Ovary (tissue), 9 donors: Measurements from ENCODE around the gene IGFBPL1. TPM values are rescaled to one million over a fixed set of nuclear protein-coding genes. Genes with fewer than 3 reads are reported as not detected.

Experiments
- DNase-seq, 5 donors: peaks; one replicate each; pipeline ENCODE4 v3.0.0-alpha.2; 2019 to 2020
- H3K27ac ChIP-seq, 2 donors: fragments of 200-600 bp; one replicate each; pipeline versions ENCODE4 v1.5.1 to v1.8.0; 2019 to 2022
- H3K27me3 ChIP-seq: fragments of 200-600 bp; one replicate; pipeline ENCODE4 v1.8.0; 2022
- H3K36me3 ChIP-seq: fragments of 200-600 bp; sonication (generic); one replicate; pipeline ENCODE4 v1.5.1; 2019
- H3K4me1 ChIP-seq: one replicate; pipeline ENCODE4 v1.8.1; 2013; ENCODE audit warnings: mild to moderate bottlenecking, moderate library complexity; ENCODE audit not compliant: insufficient read depth
- H3K4me3 ChIP-seq: fragments of 200-600 bp; sonication (generic); one replicate; pipeline ENCODE4 v1.5.1; 2017
- H3K9me3 ChIP-seq, 2 donors: fragments of 200-600 bp in 1 of 2; sonication (generic) in 1 of 2; one replicate each; pipeline versions ENCODE4 v1.5.1 to v1.8.1; 2013 to 2019; ENCODE audit warnings: mild to moderate bottlenecking in 1 of 2, moderate library complexity in 1 of 2
- CTCF ChIP-seq, 3 donors: fragments of 450-650 bp in 2 of 3; fragments of 200-600 bp in 1 of 3; IDR thresholded peaks; one replicate each; pipeline versions ENCODE4 v1.5.1 to v1.8.0; 2016 to 2022; ENCODE audit warnings: antibody characterized with exemption in 3 of 3, mild to moderate bottlenecking in 1 of 3
- EP300 ChIP-seq: sonication (generic); formaldehyde crosslinking; IDR thresholded peaks from one replicate; pipeline ENCODE4 v1.6.1; 2017; ENCODE audit warnings: antibody characterized with exemption
- POLR2A ChIP-seq: fragments of 450-650 bp; IDR thresholded peaks from one replicate; pipeline ENCODE4 v1.6.1; 2017; ENCODE audit warnings: antibody characterized with exemption, mild to moderate bottlenecking, moderate library complexity
- WGBS, 3 donors: extraction: QIAGEN DNeasy Blood & Tissue Kit in 1 of 3; methylation state at CpG; one replicate each; pipeline versions ENCODE4 v1.1.5 to v1.1.7; 2013 to 2017; 5-methylcytosine and 5-hydroxymethylcytosine counted together
- intact Hi-C, 4 donors: fragments of 100-400 bp; cut with DNase I; formaldehyde crosslinking; loops; one replicate each; pipeline versions ENCODE4 v1.11.0 to v1.15.1; 2022 to 2023
- polyA plus RNA-seq, 2 donors: library from polyadenylated mRNA; stranded (reverse); fragments of 200-250 nt in 1 of 2; fragments of 350-450 nt in 1 of 2; fragmentation: Illumina TruSeq in 1 of 2; extraction: RNeasy Lipid Tissue Mini Kit (QIAGEN cat#74804) in 1 of 2; gene quantifications; one replicate each; pipeline ENCODE4 v1.2.3, GENCODE V29; 2013 to 2014
- total RNA-seq, 7 donors: library from RNA; depleted of rRNA in 2 of 7; stranded (reverse); fragments of >200 nt in 2 of 7; fragmentation: NEBNext Ultra II Directional in 3 of 7; extraction: Animal tissue kit (Norgen Biotek cat#: 25700) in 3 of 7; gene quantifications; one replicate each; pipeline versions ENCODE4 v1.1.0 to v1.2.4, GENCODE V29; 2016 to 2023
- donor health status: DM: no; HTN: no; CAD: no; lungs with moderate emphysema.
- donor health status: DM: no; HTN: no; CAD: no.
- donor health status: Bipolar disorder and iron deficiency.
- donor health status: DM: yes; HTN: yes; CAD: no.
- donor health status: DM: no; HTN: no; CAD: no.
- donor health status: DM: yes; HTN: yes; CAD: no.

Gene IGFBPL1
- total and polyA plus RNA-seq, 9 donors, result 0.28 to 0.42 (median 0.31) TPM; not detected in 6

DNA sequence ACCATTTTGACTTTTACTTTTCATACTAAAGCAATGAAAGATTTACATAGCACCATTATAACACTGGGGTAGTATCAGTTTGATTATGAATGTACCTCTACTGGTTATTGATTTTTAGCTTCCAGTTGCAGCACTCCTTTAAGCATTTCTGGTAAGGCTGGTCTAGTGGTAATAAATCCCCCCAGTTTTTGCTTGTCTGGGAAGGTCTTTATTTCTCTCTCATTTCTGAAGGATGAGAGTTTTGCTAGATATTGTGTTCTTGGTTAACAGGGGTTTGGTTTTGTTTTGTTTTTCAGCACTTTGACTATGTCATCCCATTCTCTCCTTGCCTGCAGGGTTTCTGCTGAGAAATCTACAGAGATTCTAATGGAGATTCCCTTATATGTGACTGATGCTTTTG is 26.9 kb upstream of the IGFBPL1 start:
- H3K4me3 ChIP-seq, result no peak overlapping the region
- H3K9me3 ChIP-seq, result no peaks in the 10 kb centered on the region
- H3K27ac ChIP-seq, result no peak overlapping the region
- DNase-seq, result no peak
- no peaks in the 10 kb centered on the region for H3K4me1 ChIP-seq
- no peak for TF ChIP-seq EP300
- TF ChIP-seq CTCF (IDR thresholded peaks at IDR 0.05), result no peak
- TF ChIP-seq POLR2A, result no peak
- no peaks in the 10 kb centered on the region for H3K27me3 ChIP-seq
- no peaks in the 10 kb centered on the region for H3K36me3 ChIP-seq
- intact Hi-C loops, result no loop called here

DNA sequence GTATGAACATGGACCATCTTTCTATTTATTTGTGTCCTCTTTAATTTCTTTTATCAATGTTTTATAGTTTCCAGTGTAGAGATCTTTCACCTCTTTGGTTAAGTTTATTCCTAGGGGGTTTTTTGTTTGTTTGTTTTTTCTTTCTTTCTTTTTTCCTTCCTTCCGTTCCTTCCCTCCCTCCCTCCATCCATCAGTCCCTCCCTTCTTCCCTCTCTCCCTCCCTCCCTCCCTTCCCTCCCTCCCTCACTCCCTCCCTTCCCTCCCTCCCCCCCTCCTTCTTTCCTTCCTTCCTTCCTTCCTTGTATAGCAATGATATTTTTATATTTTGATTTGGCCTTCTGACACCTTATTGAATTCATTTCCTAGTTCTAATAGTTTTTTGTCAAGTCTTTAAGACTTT is 23.4 kb upstream of the IGFBPL1 start:
- Histone ChIP-seq H3K4me3 (no peak overlapping the region), H3K36me3 (no peaks in the 10 kb centered on the region), H3K27me3 (no peaks in the 10 kb centered on the region), H3K27ac (no peak overlapping the region), H3K9me3 (no peaks in the 10 kb centered on the region), H3K4me1 (no peaks in the 10 kb centered on the region)
- TF ChIP-seq EP300 (no peak), CTCF (IDR thresholded peaks at IDR 0.05) (no peak), POLR2A (no peak)
- intact Hi-C loops, result no loop called here
- DNase-seq, result no peak
- 19 to 31% (median 25%) methylated on average over 1 of the region's 1 CpG for WGBS, 3 donors

DNA sequence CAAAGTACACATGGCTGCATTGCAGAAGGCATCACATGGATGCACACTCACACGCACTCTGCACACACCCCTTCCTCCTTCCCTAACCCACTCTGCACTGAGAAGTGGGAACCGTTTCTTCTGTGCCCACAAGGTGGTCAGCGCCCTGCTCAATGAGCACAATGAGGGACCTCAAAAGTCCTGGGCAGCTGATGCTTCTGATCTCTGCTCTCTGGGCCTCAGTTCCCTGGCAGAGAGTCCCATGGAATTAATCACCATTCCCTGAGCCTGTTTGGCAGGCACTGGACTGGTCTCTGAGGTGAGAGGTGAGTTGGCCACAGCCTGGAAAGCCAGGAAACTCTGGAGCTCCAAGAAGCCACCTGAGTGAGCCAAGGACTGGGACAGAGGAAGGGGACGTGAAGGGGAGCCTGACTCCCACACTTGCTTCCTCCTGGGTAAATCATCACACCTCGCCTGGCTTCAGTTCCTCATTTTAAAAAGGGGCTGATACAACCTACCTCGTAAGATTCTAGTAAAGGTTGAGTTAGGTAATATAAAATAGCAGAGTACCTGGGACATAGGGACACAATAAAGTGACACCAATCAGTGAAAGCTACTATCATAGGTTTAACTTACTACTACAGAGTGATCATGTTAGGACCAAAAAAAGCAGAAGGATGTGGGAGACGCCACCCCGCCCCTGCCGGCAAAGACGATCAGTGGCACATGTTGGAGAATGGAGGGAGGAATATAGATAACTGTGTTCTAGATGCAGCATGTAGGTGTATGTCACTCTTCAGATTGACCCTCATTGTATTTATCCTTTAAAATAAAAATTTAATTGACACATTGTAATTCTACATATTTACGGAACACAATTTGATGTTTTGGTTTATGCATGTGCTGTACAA is 21.1 kb upstream of the IGFBPL1 start:
- intact Hi-C loops, result no loop called here
- WGBS, 3 donors, result 63 to 79% (median 69%) methylated on average over 11 of the region's 11 CpGs
- H3K4me3 ChIP-seq, result no peak overlapping the region
- no peaks in the 10 kb centered on the region for H3K4me1 ChIP-seq
- H3K27me3 ChIP-seq, result no peaks in the 10 kb centered on the region
- H3K9me3 ChIP-seq, result no peaks in the 10 kb centered on the region
- H3K27ac ChIP-seq, result no peak overlapping the region
- TF ChIP-seq POLR2A, result no peak
- TF ChIP-seq CTCF (IDR thresholded peaks at IDR 0.05), result no peak
- TF ChIP-seq EP300, result no peak
- H3K36me3 ChIP-seq, result no peaks in the 10 kb centered on the region
- no peak for DNase-seq

GRCh38 chr9:38443597-38443996 is 19.3 kb upstream of the IGFBPL1 start:
- Histone ChIP-seq H3K4me3 (no peak overlapping the region), H3K4me1 (no peaks in the 10 kb centered on the region), H3K36me3 (no peaks in the 10 kb centered on the region), H3K27ac (no peak overlapping the region), H3K9me3 (no peaks in the 10 kb centered on the region), H3K27me3 (no peaks in the 10 kb centered on the region)
- WGBS, 3 donors, result 46 to 63% (median 50%) methylated on average over 2 of the region's 2 CpGs
- TF ChIP-seq POLR2A (no peak), EP300 (no peak), CTCF (IDR thresholded peaks at IDR 0.05) (no peak)
- intact Hi-C loops, result no loop called here
- DNase-seq, result no peak
